Measurements from ENCODE around the gene FXYD5. TPM values are rescaled to one million over a fixed set of nuclear protein-coding genes. Genes with fewer than 3 reads are reported as not detected.

FXYD5 gene
- total and polyA plus RNA-seq, 2 donors (not counting 3 experiments of a cell fraction or from before 2014, with no cell fraction given), result 223 to 290 TPM

DNA sequence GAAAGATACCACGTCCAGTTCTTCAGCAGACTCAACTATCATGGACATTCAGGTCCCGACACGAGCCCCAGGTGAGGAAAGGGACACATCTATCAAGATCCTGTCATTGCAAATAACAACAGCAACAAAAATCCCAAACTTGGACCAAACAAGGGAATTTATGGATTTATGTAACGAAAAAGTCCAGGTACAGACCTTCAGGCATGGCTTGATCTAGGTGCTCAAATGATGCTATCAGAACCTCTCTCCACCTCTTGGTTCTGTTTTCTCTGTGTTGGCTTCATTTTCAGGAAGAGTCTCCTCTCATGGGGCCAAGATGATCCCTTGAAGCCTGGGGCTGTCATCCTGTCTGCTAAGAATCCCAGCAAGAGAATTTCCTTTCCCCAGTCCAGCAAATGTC lies 2.9 kb downstream of the FXYD5 start:
- no peak overlapping the region for H3K9ac ChIP-seq (replicated peaks; ENCODE audit: extremely low read depth, insufficient read depth, low read length)
- no peak overlapping the region for H3K27ac ChIP-seq (ENCODE audit: insufficient read depth, low read depth, low read length)
- no peak for FAIRE-seq
- no peaks in the 10 kb centered on the region for H3K9me3 ChIP-seq (replicated peaks; ENCODE audit: control insufficient read depth, insufficient read depth, low read length)
- intact Hi-C loops (cut with micrococcal nuclease), result no loop called here
- H3K79me2 ChIP-seq (ENCODE audit: control insufficient read depth, insufficient read depth, low read length), result peaks cover 34% of the 10 kb centered on the region
- H4K20me1 ChIP-seq (replicated peaks; ENCODE audit: control insufficient read depth, extremely low read depth, insufficient read depth, low read length), result no peaks in the 10 kb centered on the region
- H3K9me1 ChIP-seq (replicated peaks; ENCODE audit: control insufficient read depth, extremely low read depth, insufficient read depth, low read length), result no peaks in the 10 kb centered on the region
- H2AFZ ChIP-seq (ENCODE audit: low read depth, low read length), result no peak overlapping the region
- no peaks in the 10 kb centered on the region for H3K27me3 ChIP-seq (ENCODE audit: control insufficient read depth in 2 of 2, insufficient read depth in 2 of 2, low read length in 2 of 2)
- ChIA-PET CTCF (no interaction called here), POLR2A (no interaction called here)
- no TSS peak for BruUV-seq (replicated peaks)
- H3K4me2 ChIP-seq (ENCODE audit: insufficient read depth, low read length), result no peak overlapping the region
- DNase-seq (ENCODE audit: low read depth, low spot score), result no peak
- H3K36me3 ChIP-seq (ENCODE audit: control insufficient read depth in 2 of 2, extremely low read depth in 1 of 2, insufficient read depth in 2 of 2, low read length in 2 of 2), result peaks cover 20 to 23% of the 10 kb centered on the region in 2 experiments
- TF ChIP-seq GATA2 (IDR thresholded peaks at IDR 0.05; ENCODE audit: insufficient read depth, insufficient read length, low read depth, low read length), result no peak
- TF ChIP-seq POLR2AphosphoS5 (IDR thresholded peaks at IDR 0.05; ENCODE audit: insufficient read depth, low read depth, low read length), result no peak
- TF ChIP-seq, protein P1, sequence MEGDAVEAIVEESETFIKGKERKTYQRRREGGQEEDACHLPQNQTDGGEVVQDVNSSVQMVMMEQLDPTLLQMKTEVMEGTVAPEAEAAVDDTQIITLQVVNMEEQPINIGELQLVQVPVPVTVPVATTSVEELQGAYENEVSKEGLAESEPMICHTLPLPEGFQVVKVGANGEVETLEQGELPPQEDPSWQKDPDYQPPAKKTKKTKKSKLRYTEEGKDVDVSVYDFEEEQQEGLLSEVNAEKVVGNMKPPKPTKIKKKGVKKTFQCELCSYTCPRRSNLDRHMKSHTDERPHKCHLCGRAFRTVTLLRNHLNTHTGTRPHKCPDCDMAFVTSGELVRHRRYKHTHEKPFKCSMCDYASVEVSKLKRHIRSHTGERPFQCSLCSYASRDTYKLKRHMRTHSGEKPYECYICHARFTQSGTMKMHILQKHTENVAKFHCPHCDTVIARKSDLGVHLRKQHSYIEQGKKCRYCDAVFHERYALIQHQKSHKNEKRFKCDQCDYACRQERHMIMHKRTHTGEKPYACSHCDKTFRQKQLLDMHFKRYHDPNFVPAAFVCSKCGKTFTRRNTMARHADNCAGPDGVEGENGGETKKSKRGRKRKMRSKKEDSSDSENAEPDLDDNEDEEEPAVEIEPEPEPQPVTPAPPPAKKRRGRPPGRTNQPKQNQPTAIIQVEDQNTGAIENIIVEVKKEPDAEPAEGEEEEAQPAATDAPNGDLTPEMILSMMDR (IDR thresholded peaks at IDR 0.05; ENCODE audit: extremely low read depth in 1 of 2, insufficient read depth in 1 of 2, low read depth in 1 of 2, low read length in 2 of 2), result no peak
- no peak for TF ChIP-seq EZH2 (IDR thresholded peaks at IDR 0.05; ENCODE audit: borderline replicate concordance, low read depth, low read length, severe bottlenecking)
- no peak for TF ChIP-seq MYC (IDR thresholded peaks at IDR 0.05; ENCODE audit: low read depth, low read length)
- no peak for TF ChIP-seq JUN (IDR thresholded peaks at IDR 0.05; ENCODE audit: borderline replicate concordance, insufficient read depth, insufficient read length, low read depth)
- no peak for TF ChIP-seq POLR2A (IDR thresholded peaks at IDR 0.05; ENCODE audit: low read depth, low read length)
- TF ChIP-seq MAX (IDR thresholded peaks at IDR 0.05; ENCODE audit: insufficient read depth, insufficient read length), result no peak
- no peak for TF ChIP-seq FOS (IDR thresholded peaks at IDR 0.05; ENCODE audit: borderline replicate concordance, insufficient read depth, low read length)
- no peak overlapping the region for H3K4me3 ChIP-seq (replicated peaks in 1 of 3; ENCODE audit: insufficient read depth in 1 of 3, low read depth in 1 of 3, low read length in 3 of 3)
- H3K4me1 ChIP-seq (ENCODE audit: control insufficient read depth, extremely low read depth, insufficient read depth, low read length), result peaks cover 20% of the 10 kb centered on the region
- dilution Hi-C loops (cut with MboI; ENCODE audit: extremely low pct_ligation_motif_present, low sequenced_read_pairs), result no loop called here

Data from endothelial cell of umbilical vein (primary cell).